ENCODE data around the gene ARHGEF28. TPM values are rescaled to one million over a fixed set of nuclear protein-coding genes. Genes with fewer than 3 reads are reported as not detected.

Gene ARHGEF28
- total RNA-seq, 4 donors from 2014 or later: 0.52 to 1.2 (median 0.98) TPM

DNA sequence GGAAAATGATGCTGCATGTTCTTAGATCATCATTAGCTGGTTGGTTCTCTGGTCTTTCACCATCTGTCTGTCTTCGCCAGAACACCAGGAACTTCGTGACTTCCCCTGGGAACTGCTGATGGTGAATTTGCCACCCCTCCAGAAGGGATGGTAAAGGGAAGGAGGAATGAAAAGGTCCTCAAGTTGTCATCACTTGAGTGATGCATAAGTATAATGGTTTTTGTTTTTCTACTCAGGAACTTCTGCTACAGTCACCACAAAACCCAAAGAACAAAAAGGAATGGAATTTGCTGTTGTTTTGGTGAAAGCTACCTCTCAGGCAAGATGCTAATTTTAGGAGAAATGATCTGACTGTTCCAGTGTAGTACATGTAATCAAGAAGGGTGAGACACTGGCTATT, 328.4 kb downstream of the ARHGEF28 start:
- DNase-seq (no peak), ATAC-seq (no peak)
- in situ Hi-C loops (cut with MboI; ENCODE audit: low sequenced_read_pairs in 4 of 4) (no loop called here), intact Hi-C loops (cut with DNase I; ENCODE audit: low total_unique reads) (no loop called here)
- H3K4me3 ChIP-seq: no peak overlapping the region
- H3K36me3 ChIP-seq: no peaks in the 10 kb centered on the region
- H3K27me3 ChIP-seq: no peaks in the 10 kb centered on the region
- H3K9me3 ChIP-seq: no peaks in the 10 kb centered on the region
- H3K27ac ChIP-seq: no peak overlapping the region
- TF ChIP-seq CTCF (IDR thresholded peaks at IDR 0.05 in 4 of 5, conservative IDR thresholded peaks at IDR 0.05 in 1 of 5): no peak
- TF ChIP-seq POLR2A (IDR thresholded peaks at IDR 0.05): no peak
- no peaks in the 10 kb centered on the region for H3K4me1 ChIP-seq

DNA sequence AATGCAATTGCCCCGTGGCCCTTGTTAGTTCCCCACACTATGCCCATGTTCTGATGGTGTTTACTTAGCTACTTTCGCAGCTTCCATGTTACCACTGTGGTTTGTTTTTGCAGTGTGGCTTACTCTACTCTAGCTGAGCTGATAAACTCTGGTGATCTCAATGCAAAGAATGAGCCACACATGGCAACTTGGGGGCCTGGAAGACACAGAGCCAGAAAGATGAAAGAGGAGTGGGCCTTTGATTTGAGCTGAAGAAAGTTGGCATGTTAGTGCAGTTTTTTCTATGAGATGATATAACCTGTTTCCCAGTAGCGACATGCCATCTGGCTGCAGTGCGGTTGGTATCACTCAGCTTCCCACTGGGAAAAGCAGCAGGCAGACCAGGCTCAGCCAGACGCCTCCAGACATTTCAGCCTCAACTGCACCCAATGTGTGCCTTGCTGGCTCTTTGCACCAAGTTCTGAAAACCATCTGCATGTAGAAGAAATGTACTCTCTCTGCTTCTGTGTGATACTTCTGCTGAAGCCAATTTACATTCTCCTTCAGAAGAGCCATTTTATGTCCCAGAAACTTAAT, 329.4 kb downstream of the ARHGEF28 start:
- intact Hi-C loops (cut with DNase I; ENCODE audit: low total_unique reads): no loop called here
- Histone ChIP-seq H3K9me3 (no peaks in the 10 kb centered on the region), H3K27me3 (no peaks in the 10 kb centered on the region), H3K36me3 (no peaks in the 10 kb centered on the region), H3K4me3 (no peak overlapping the region), H3K27ac (no peak overlapping the region), H3K4me1 (no peaks in the 10 kb centered on the region)
- DNase-seq: no peak
- no peak for ATAC-seq
- TF ChIP-seq CTCF (IDR thresholded peaks at IDR 0.05 in 4 of 5, conservative IDR thresholded peaks at IDR 0.05 in 1 of 5) (no peak), POLR2A (IDR thresholded peaks at IDR 0.05) (no peak)
- in situ Hi-C loops (cut with MboI; ENCODE audit: low sequenced_read_pairs in 4 of 4): no loop called here

- TF ChIP-seq CTCF (IDR thresholded peaks at IDR 0.05 in 4 of 5, conservative IDR thresholded peaks at IDR 0.05 in 1 of 5): no peak
- TF ChIP-seq POLR2A (IDR thresholded peaks at IDR 0.05): no peak
- in situ Hi-C loops (cut with MboI; ENCODE audit: low sequenced_read_pairs in 4 of 4) (no loop called here), intact Hi-C loops (cut with DNase I; ENCODE audit: low total_unique reads) (no loop called here)
- no peak for ATAC-seq
- Histone ChIP-seq H3K27me3 (no peaks in the 10 kb centered on the region), H3K27ac (no peak overlapping the region), H3K9me3 (no peaks in the 10 kb centered on the region), H3K4me3 (no peak overlapping the region), H3K36me3 (no peaks in the 10 kb centered on the region), H3K4me1 (no peaks in the 10 kb centered on the region)
- no peak for DNase-seq
Observed at GRCh38 chr5:73957397-73958001, 331.5 kb downstream of the ARHGEF28 start.

DNA sequence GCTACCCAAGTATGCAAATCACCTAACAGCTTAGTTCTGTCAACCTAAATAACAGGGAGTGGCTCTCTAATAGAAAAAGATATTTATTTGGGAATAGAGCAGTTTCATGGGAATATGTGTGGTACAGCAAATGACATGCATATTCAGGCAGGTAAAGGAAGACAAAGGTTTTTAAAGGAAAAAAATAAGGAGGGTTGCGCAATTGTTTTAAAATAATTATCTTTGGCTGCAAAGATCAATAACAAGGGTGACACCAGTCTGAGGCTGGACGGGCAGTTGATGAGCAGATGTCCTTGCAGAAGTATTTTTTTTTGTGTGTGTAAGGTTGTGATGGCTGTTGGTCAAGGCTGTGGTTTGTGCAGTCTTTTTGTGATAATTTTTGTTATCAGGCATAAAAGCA, 332.0 kb downstream of the ARHGEF28 start:
- no peak for DNase-seq
- no peak for ATAC-seq
- no peaks in the 10 kb centered on the region for H3K36me3 ChIP-seq
- H3K4me1 ChIP-seq: no peaks in the 10 kb centered on the region
- no peaks in the 10 kb centered on the region for H3K9me3 ChIP-seq
- in situ Hi-C loops (cut with MboI; ENCODE audit: low sequenced_read_pairs in 4 of 4): no loop called here
- TF ChIP-seq POLR2A (IDR thresholded peaks at IDR 0.05) (no peak), CTCF (IDR thresholded peaks at IDR 0.05 in 4 of 5, conservative IDR thresholded peaks at IDR 0.05 in 1 of 5) (no peak)
- no peak overlapping the region for H3K27ac ChIP-seq
- intact Hi-C loops (cut with DNase I; ENCODE audit: low total_unique reads): no loop called here
- no peak overlapping the region for H3K4me3 ChIP-seq
- no peaks in the 10 kb centered on the region for H3K27me3 ChIP-seq

DNA sequence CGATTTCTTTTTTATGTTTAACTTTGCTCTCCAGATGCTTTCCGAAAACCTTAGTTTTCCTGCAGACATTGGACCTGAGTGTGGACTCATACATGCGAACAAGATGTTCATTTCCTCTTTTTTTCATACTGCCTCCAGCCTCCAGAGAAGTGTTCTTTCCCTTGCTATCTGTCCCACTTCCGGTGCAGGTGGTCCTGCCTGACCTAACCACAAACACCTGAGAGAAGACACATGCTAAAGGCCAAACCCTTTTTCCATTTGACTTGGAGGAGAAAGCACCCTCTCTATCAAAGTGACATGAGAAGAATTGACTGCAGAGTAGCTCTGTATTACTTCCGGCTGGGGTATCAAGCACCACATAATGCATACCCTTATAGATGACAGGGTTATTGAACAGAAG, 334.0 kb downstream of the ARHGEF28 start:
- intact Hi-C loops (cut with DNase I; ENCODE audit: low total_unique reads) (no loop called here), in situ Hi-C loops (cut with MboI; ENCODE audit: low sequenced_read_pairs in 4 of 4) (no loop called here)
- ATAC-seq: no peak
- TF ChIP-seq CTCF (IDR thresholded peaks at IDR 0.05 in 4 of 5, conservative IDR thresholded peaks at IDR 0.05 in 1 of 5): no peak
- no peak for TF ChIP-seq POLR2A (IDR thresholded peaks at IDR 0.05)
- DNase-seq: no peak
- Histone ChIP-seq H3K4me3 (no peak overlapping the region), H3K36me3 (no peaks in the 10 kb centered on the region), H3K27ac (no peak overlapping the region), H3K4me1 (no peaks in the 10 kb centered on the region), H3K9me3 (no peaks in the 10 kb centered on the region), H3K27me3 (no peaks in the 10 kb centered on the region)
